ENCODE data around the gene MYO9A.

- TF ChIP-seq CTCF (IDR thresholded peaks at IDR 0.05) = no peak
- no peak for TF ChIP-seq POLR2AphosphoS5 (IDR thresholded peaks at IDR 0.05; ENCODE audit: low read depth, low read length)
- TF ChIP-seq REST (IDR thresholded peaks at IDR 0.05; ENCODE audit: insufficient read depth in 1 of 2, low read depth in 2 of 2, low read length in 1 of 2) = no peak
These were observed 146.0 kb downstream of the MYO9A start for GRCh38 chr15:71971905-71972304.

Data from Panc1 (cell line).